H1 (cell line): ENCODE measurements around the gene NFKBIZ. TPM values are rescaled to one million over a fixed set of nuclear protein-coding genes. Genes with fewer than 3 reads are reported as not detected.

Source experiments
- ASH2L ChIP-seq: fragments of 200-600, 300-600 bp; sonication (generic); IDR thresholded peaks from one replicate; pipeline ENCODE4 v1.7.1; 2017; ENCODE audit warnings: low read length
- EZH2 ChIP-seq: fragments of 200-600 bp; sonication (generic); IDR thresholded peaks from 2 replicates; pipeline ENCODE4 v1.7.1; 2012; ENCODE audit warnings: low read depth, mild to moderate bottlenecking, moderate library complexity, low read length, inconsistent platforms; ENCODE audit not compliant: severe bottlenecking
- JUND ChIP-seq: IDR thresholded peaks from 2 replicates; pipeline ENCODE4 v1.6.1; 2011; ENCODE audit warnings: mild to moderate bottlenecking, improper control_type of control experiment, low read length
- KDM4A ChIP-seq: IDR thresholded peaks from one replicate; pipeline ENCODE4 v1.7.1; 2012; ENCODE audit warnings: low read depth, mild to moderate bottlenecking, moderate library complexity, low read length, inconsistent platforms; ENCODE audit not compliant: severe bottlenecking
- RBBP5 ChIP-seq: IDR thresholded peaks from 2 replicates; pipeline ENCODE4 v1.7.1; 2012; ENCODE audit warnings: low read depth, mild to moderate bottlenecking, inconsistent platforms, low read length, moderate library complexity, borderline replicate concordance
- SP1 ChIP-seq: IDR thresholded peaks from 2 replicates; pipeline ENCODE4 v1.6.1; 2011; ENCODE audit warnings: low read depth, low read length
- polyA plus RNA-seq, 7 experiments: library from polyadenylated mRNA; depleted of rRNA in 3 of 7; stranded (reverse) in 5 of 7; unstranded in 2 of 7; fragments of >200 nt in 5 of 7; fragments of 200-250 nt in 2 of 7; gene quantifications; 1 replicate in 5 of 7; 2 replicates in 1 of 7; 4 replicates in 1 of 7; pipeline versions ENCODE4 v1.2.1 to v1.2.3, GENCODE V29; 2011 to 2013; ENCODE audit warnings: missing spikeins in 2 of 7, mixed read lengths in 2 of 7
- total RNA-seq: library from RNA; stranded (reverse); fragmentation: NEBNext Ultra II Directional; extraction: Animal tissue kit (Norgen Biotek cat#: 25700); gene quantifications from 2 replicates; pipeline ENCODE4 v1.2.1, GENCODE V29; 2021

Gene NFKBIZ
- total and polyA plus RNA-seq, 2 of the 8 experiments (the other 6 are each of a cell fraction or from before 2014, with no cell fraction given) = 7.2 to 24.5 TPM

DNA sequence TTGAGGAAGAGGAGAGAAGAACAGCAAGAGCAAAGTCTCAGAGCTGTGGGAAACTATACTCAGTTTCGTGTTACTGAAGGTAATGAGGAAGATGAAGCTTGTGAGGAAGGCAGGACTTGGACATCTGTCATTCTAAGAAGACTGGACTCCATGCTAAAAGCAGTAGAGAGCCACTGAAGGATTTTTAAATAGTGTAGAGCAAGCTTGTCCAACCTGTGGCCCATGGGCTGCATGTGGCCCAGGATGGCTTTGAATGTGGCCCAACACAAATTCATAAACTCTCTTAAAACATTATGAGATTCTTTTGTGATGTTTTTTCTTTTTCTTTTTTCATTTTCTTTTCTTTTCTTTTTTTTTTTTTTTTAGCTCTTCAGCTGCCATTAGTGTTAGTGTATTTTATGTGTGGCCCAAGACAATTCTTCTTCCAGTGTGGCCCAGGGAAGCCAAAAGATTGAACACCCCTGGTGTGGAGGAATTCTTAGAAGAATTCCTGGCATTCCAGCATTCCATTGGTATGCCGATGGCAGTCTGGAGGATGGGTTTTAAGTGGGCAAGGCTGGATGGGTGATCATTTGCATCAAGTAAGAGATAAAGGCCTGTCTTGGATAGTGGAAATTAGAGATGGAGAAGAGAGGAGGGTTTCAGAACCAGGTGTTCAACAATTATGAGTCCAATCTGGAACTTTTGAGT is 6.9 kb upstream of the NFKBIZ start (continued):
- TF ChIP-seq JUND (0 out of 2 replicates have a peak, but pooled peaks have one; percentile 37), ASH2L (peak; percentile 38), SP1 (peak; percentile 78), RBBP5 (no peak), KDM4A (peak; percentile 48), EZH2 (no peak)
